GM21390 (cell line): Measurements from ENCODE around the gene TAX1BP1.

Experiments
- ATAC-seq: cut with Tn5 transposase; IDR thresholded peaks from one replicate; pipeline ENCODE4 v1.9.1; 2021; ENCODE audit not compliant: unreplicated experiment

TAX1BP1 gene

DNA sequence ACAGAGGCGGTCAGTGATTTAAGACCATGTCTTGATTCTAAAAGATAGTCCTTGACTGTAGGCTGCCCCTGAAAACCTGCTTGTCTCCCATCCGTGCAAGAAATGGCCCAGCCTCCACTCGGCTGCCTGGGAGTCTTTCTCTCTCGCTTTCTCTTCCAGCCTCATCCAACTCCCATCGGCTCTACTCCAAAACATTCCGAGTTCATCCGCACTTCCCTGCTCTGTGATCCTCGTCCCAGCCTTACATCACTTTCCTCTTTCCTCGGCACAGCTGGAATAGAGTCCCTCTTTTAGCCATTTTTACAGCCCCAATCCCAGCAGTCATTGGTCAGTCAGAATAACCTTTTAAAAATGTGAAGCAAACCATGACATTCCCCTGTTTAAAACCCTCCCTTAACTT is 135.1 kb downstream of the TAX1BP1 start:
- ATAC-seq, result no peak

DNA sequence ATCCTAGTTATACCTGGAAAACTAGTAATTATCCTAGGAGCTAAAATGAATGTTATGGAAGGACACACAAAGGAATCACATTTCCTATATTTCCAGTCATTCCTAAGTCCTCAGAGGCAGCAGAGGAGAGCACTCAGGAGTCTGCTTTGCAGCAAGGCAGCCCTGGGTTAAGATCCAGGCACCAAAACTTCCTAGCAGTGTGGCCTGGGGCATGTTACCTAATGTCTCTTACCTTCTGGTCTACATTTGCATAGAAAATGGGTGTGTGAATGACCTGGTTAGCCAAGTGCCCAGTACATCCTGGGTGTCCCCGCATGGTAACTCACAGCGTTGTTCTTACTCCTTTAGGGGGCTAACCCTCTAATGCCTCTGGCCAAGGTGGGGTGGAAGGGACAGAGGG is 135.9 kb downstream of the TAX1BP1 start:
- ATAC-seq, result no peak

DNA sequence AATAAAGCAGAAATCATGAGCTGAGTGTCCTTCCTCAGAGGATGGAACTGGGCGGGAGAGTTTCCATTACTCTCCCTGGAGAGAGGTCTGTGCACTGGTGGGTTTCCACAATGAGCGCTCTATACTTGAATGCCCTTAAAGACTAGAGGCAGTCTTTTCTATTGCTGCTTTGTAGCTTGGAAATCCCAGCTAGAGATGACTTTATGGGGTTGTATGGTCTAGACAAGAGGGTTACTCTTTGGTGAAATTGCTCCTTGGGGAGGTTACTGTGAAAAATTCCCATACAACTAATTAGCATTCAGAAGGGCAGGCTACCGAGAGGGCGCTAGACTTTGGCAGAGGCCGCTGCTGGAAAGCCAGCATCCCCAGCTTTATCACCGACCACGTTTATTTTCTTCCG is 136.8 kb downstream of the TAX1BP1 start:
- no peak for ATAC-seq
